ENCODE results near the gene AGAP1. TPM values are rescaled to one million over a fixed set of nuclear protein-coding genes. Genes with fewer than 3 reads are reported as not detected.
A peak's percentile ranks its signal among the peaks of the same experiment; 100 is the strongest.
"Not testable (repeated sequence)": the region's sequence is repeated elsewhere in the genome, so short reads cannot be mapped to it uniquely, and the experiment has no call there.

Gene AGAP1
- total and polyA plus RNA-seq, 8 donors = 5.0 to 27.6 (median 17.4) TPM

DNA sequence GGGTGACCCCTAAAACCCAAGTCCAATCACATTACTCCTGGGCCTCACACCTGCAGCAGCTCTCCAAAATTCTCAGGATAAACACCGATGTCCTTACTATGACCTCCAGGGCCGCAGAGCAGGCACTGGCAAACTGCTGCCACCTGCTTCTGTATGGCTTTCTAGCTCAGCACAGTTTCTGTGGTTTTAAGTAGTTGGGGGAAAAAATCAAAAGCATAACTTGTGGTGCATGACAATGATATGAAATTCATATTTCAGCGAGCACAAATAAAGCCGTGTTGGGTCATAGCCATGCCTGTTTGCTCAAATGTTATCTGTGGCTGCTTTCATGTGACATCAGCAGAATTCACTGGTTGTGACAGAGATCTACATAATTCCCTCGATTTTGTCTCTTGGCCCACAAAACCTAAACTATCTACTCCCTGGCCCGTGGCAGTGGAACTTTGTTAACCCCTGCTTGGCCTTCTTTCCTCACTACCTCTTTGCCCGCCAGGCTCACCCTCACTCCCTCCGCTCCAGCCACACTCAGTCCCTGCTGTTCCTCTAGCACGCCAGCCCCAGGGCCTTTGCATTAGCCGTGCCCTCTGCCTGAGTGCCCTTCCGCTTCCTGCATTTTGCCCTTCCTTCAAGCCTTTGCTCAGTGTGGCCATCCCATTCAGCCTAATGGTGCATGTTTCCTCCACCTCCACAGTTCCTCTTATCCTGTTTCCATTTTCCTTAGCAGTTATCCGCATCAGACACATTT is 108.3 kb downstream of the AGAP1 start:
- TF ChIP-seq, protein P1, sequence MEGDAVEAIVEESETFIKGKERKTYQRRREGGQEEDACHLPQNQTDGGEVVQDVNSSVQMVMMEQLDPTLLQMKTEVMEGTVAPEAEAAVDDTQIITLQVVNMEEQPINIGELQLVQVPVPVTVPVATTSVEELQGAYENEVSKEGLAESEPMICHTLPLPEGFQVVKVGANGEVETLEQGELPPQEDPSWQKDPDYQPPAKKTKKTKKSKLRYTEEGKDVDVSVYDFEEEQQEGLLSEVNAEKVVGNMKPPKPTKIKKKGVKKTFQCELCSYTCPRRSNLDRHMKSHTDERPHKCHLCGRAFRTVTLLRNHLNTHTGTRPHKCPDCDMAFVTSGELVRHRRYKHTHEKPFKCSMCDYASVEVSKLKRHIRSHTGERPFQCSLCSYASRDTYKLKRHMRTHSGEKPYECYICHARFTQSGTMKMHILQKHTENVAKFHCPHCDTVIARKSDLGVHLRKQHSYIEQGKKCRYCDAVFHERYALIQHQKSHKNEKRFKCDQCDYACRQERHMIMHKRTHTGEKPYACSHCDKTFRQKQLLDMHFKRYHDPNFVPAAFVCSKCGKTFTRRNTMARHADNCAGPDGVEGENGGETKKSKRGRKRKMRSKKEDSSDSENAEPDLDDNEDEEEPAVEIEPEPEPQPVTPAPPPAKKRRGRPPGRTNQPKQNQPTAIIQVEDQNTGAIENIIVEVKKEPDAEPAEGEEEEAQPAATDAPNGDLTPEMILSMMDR (IDR thresholded peaks at IDR 0.05) = no peak
- H3K36me3 ChIP-seq = no peaks in the 10 kb centered on the region
- ATAC-seq (peak; percentile 15 to 58 (median 31)), FAIRE-seq (no peak), DNase-seq (no peak)
- no peaks in the 10 kb centered on the region for H3K4me1 ChIP-seq
- no peak overlapping the region for H3K27ac ChIP-seq
- intact Hi-C loops (cut with DNase I) = no loop called here
- WGBS, 2 donors = 60 to 62% methylated on average over 12 of the region's 12 CpGs
- no peak overlapping the region for H3K4me3 ChIP-seq
- no peaks in the 10 kb centered on the region for H3K27me3 ChIP-seq
- no peaks in the 10 kb centered on the region for H3K9me3 ChIP-seq

DNA sequence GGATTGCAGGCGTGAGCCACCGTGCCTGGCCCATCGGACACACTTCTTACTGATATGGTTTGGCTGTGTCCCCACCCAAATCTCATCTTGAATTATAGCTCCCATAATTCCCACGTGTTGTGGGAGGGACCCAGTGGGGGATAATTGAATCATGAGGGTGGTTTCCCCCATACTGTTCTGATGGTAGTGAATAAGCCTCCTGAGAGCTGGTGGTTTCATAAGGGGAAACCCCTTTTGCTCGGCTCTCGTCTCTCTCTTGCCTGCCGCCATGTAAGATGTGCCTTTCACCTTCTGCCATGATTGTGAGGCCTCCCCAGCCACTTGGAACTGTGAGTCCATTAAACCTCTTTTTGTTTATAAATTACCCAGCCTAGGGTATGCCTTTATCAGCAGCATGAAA is 109.1 kb downstream of the AGAP1 start:
- H3K4me1 ChIP-seq; H3K9me3 ChIP-seq; H3K36me3 ChIP-seq; H3K27me3 ChIP-seq; H3K27ac ChIP-seq; ATAC-seq; FAIRE-seq; H3K4me3 ChIP-seq; intact Hi-C loops (cut with DNase I); DNase-seq: not testable (repeated sequence)
- WGBS, 2 donors = 91 to 97% methylated on average over 7 of the region's 7 CpGs

DNA sequence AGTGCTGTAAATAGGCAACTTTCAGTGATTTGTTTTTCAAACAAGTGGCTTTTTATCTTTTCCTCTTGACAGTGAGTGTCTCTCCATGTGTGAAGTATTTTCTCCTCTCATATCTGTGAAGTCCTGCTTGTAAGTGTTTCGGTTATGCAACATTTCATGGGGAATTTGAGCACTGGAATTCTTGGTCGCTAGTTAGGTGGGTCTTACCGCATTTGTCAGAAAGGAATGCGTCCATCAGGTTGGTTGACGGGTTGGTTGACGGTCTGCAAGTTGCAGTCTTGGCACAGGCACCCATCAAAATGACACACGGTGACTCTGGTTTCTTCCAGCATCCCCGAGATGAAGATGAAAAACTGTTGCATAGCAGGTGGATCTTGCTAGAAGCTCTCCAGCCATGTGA is 109.8 kb downstream of the AGAP1 start:
- FAIRE-seq = no peak
- ATAC-seq = no peak
- no peaks in the 10 kb centered on the region for H3K9me3 ChIP-seq
- no peak for DNase-seq
- intact Hi-C loops (cut with DNase I) = no loop called here
- no peaks in the 10 kb centered on the region for H3K4me1 ChIP-seq
- no peaks in the 10 kb centered on the region for H3K36me3 ChIP-seq
- 80 to 81% methylated on average over 8 of the region's 8 CpGs for WGBS, 2 donors
- TF ChIP-seq, protein P1 (IDR thresholded peaks at IDR 0.05) = no peak
- no peak overlapping the region for H3K4me3 ChIP-seq
- no peak overlapping the region for H3K27ac ChIP-seq
- no peaks in the 10 kb centered on the region for H3K27me3 ChIP-seq

DNA sequence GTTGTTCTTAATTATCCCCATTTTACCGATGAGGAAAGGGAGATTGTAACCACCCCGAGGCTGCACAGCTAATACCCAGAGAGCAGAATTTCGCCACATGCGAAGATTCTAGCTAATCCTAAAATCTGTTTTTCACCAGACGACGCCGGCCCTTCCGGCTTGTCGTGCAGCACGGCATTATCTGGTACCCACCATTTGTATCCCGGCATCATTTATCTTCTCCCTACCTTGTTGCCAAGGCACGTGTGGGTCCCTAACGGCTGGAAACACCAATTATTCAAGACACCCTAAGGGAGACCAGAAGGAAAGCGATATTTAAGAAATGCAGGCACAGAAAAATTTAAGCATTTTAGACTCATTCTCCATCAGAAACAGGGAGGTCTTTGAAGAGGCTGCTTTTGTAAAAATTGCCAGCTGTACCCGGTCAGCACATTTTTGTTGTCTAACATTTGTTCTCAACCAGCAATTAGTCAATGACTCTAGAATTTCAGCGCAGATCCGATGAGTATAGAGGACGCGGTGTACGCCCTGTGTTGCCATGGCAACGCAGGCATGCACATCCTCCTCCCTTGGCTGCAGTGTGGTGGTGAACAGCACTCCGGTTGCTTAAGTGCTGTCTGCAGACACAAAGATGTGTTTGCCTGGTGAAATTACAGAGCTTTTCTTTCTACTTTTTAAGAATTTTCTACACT is 111.6 kb downstream of the AGAP1 start:
- Histone ChIP-seq H3K27ac (no peak overlapping the region), H3K27me3 (no peaks in the 10 kb centered on the region), H3K36me3 (no peaks in the 10 kb centered on the region), H3K4me3 (no peak overlapping the region), H3K9me3 (no peaks in the 10 kb centered on the region), H3K4me1 (no peaks in the 10 kb centered on the region)
- 50 to 54% methylated on average over 22 of the region's 22 CpGs for WGBS, 2 donors
- DNase-seq = peak in 2 of 6 donors; percentile 36 to 42
- TF ChIP-seq, protein P1 (IDR thresholded peaks at IDR 0.05) = no peak
- no peak for FAIRE-seq
- intact Hi-C loops (cut with DNase I) = no loop called here
- ATAC-seq = peak; percentile 53 to 86 (median 76)

DNA sequence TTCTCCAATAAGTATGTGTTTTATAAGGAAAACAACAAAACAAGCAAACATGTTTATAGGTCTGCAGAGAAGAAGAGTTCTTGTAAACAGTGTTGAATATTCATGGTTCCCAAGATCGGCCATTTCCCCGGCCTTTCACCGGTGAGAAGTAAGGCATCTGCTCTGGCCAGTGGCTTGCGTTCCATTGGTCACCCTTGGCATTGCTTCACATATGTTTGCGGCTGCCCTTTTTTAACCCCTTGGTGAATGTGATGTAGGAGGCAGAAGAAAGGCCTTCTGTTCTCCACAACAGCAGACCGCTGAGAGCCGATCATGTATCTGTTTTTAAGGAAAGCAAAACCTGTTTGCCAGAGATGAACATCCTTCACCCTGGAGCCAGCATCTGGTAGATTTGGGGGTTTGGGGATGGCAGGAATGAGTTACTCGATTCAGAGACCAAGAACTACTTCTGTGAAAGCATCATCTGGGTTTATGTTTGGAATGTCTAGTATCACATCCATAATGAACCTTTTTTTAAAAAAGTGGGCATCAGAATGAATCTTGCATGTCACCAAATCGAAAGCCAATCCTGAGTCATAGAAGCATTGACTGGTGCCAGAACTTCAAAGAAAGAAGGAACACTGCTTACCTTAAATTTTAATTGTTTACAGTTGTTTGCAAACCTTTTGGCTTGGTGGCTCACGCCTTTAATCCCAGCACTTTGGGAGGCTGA is 112.3 kb downstream of the AGAP1 start:
- Histone ChIP-seq H3K4me1 (peaks cover 0 to 3% (median 0%) of the 10 kb centered on the region in 3 donors), H3K27me3 (no peaks in the 10 kb centered on the region), H3K4me3 (no peak overlapping the region), H3K36me3 (no peaks in the 10 kb centered on the region), H3K9me3 (no peaks in the 10 kb centered on the region), H3K27ac (no peak overlapping the region)
- intact Hi-C loops (cut with DNase I) = no loop called here
- 48 to 51% methylated on average over 10 of the region's 10 CpGs for WGBS, 2 donors
- TF ChIP-seq, protein P1 (IDR thresholded peaks at IDR 0.05) = no peak
- FAIRE-seq (no peak), DNase-seq (no peak), ATAC-seq (peak; percentile 24 to 53 (median 40))
